Vagina (tissue), 2 donors: Measurements from ENCODE around the gene RRAD. TPM values are rescaled to one million over a fixed set of nuclear protein-coding genes. Genes with fewer than 3 reads are reported as not detected.

Experiments
- DNase-seq, 2 donors: peaks; one replicate each; pipeline ENCODE4 v3.0.0-alpha.2; 2017; ENCODE audit errors: extremely low spot score in 2 of 2
- H3K27ac ChIP-seq: fragments of 200-600 bp; sonication (generic); one replicate; pipeline ENCODE4 v1.5.1; 2019
- H3K27me3 ChIP-seq: fragments of 200-600 bp; sonication (generic); one replicate; pipeline ENCODE4 v1.5.1; 2019
- H3K36me3 ChIP-seq, 2 donors: fragments of 200-600 bp; sonication (generic); one replicate each; pipeline ENCODE4 v1.5.1; 2017 to 2019
- H3K4me1 ChIP-seq: fragments of 200-600 bp; sonication (generic); one replicate; pipeline ENCODE4 v1.5.1; 2019
- H3K4me3 ChIP-seq, 2 donors: fragments of 200-600 bp; sonication (generic); 1 replicate in 1 of 2; 2 replicates in 1 of 2; pipeline ENCODE4 v1.5.1; 2016 to 2019
- H3K9me3 ChIP-seq: fragments of 200-600 bp; sonication (generic); one replicate; pipeline ENCODE4 v1.5.1; 2019
- POLR2A ChIP-seq, 2 donors: fragments of 450-650 bp; IDR thresholded peaks; one replicate each; pipeline ENCODE4 v1.6.1; 2017; ENCODE audit warnings: antibody characterized with exemption in 2 of 2, mild to moderate bottlenecking in 2 of 2, moderate library complexity in 2 of 2
- POLR2AphosphoS5 ChIP-seq, 2 donors: sonication (generic); formaldehyde crosslinking; IDR thresholded peaks; one replicate each; pipeline ENCODE4 v1.9.0; 2017; ENCODE audit warnings: antibody characterized with exemption in 2 of 2, mild to moderate bottlenecking in 2 of 2, low read depth in 1 of 2; ENCODE audit not compliant: insufficient read depth in 1 of 2
- intact Hi-C: fragments of 100-400 bp; cut with DNase I; formaldehyde crosslinking; loops from one replicate; pipeline ENCODE4 v1.15.1; 2023
- total RNA-seq: library from RNA; depleted of rRNA; stranded (reverse); fragments of >200 nt; gene quantifications from one replicate; pipeline ENCODE4 v1.2.3, GENCODE V29; 2016
- TF ChIP-seq, protein P1 (sequence below), 3 experiments: fragments of 450-650 bp in 2 of 3; fragments of 200-600 bp in 1 of 3; sonication (generic) in 1 of 3; IDR thresholded peaks; one replicate each; pipeline ENCODE4 v1.5.1; 2017 to 2019; ENCODE audit warnings: antibody characterized with exemption in 3 of 3, mild to moderate bottlenecking in 2 of 3, moderate library complexity in 2 of 3

Gene RRAD
- total RNA-seq, 1 donor from 2014 or later = 49.1 TPM

DNA sequence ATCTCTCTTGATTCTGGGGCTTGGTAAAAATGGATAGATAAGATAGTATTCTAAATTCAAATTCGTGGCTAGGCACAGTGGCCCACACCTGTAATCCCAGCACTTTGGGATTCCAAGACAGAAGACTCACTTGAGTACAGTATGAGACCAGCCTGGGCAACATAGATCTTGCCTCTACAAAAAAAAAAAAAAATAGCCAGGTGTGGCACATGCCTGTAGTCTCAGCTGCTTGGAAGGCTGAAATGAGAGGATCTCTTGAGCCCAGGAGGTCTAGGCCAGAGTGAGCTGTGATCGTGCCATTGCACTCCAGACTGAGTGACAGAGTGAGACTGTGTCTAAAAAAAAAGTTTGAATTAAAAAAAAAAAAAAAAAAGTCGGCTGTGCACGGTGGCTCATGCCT, 35.7 kb downstream of the RRAD start:
- no peaks in the 10 kb centered on the region for H3K27me3 ChIP-seq
- intact Hi-C loops = loop anchor here (5.0 kb wide), 1 partner anchor 38 kb away; the partner anchor contains the start of gene RRAD
- peaks cover 0 to 12% of the 10 kb centered on the region in 2 donors for H3K36me3 ChIP-seq
- H3K4me3 ChIP-seq = no peak overlapping the region
- TF ChIP-seq POLR2A (IDR thresholded peaks at IDR 0.05) = no peak
- TF ChIP-seq, protein P1, sequence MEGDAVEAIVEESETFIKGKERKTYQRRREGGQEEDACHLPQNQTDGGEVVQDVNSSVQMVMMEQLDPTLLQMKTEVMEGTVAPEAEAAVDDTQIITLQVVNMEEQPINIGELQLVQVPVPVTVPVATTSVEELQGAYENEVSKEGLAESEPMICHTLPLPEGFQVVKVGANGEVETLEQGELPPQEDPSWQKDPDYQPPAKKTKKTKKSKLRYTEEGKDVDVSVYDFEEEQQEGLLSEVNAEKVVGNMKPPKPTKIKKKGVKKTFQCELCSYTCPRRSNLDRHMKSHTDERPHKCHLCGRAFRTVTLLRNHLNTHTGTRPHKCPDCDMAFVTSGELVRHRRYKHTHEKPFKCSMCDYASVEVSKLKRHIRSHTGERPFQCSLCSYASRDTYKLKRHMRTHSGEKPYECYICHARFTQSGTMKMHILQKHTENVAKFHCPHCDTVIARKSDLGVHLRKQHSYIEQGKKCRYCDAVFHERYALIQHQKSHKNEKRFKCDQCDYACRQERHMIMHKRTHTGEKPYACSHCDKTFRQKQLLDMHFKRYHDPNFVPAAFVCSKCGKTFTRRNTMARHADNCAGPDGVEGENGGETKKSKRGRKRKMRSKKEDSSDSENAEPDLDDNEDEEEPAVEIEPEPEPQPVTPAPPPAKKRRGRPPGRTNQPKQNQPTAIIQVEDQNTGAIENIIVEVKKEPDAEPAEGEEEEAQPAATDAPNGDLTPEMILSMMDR (IDR thresholded peaks at IDR 0.05) = no peak
- no peak for TF ChIP-seq POLR2AphosphoS5 (IDR thresholded peaks at IDR 0.05; ENCODE audit: insufficient read depth in 1 of 2, low read depth in 1 of 2)
- no peak overlapping the region for H3K27ac ChIP-seq
- no peaks in the 10 kb centered on the region for H3K4me1 ChIP-seq
- no peaks in the 10 kb centered on the region for H3K9me3 ChIP-seq
- DNase-seq = no peak

- Histone ChIP-seq H3K4me1 (no peaks in the 10 kb centered on the region), H3K27ac (no peak overlapping the region), H3K36me3 (peaks cover 0 to 13% of the 10 kb centered on the region in 2 donors), H3K9me3 (no peaks in the 10 kb centered on the region), H3K27me3 (no peaks in the 10 kb centered on the region), H3K4me3 (no peak overlapping the region)
- no peak for DNase-seq
- intact Hi-C loops = no loop called here
- TF ChIP-seq POLR2AphosphoS5 (IDR thresholded peaks at IDR 0.05; ENCODE audit: insufficient read depth in 1 of 2, low read depth in 1 of 2) (no peak), POLR2A (IDR thresholded peaks at IDR 0.05) (no peak)
- TF ChIP-seq, protein P1 (IDR thresholded peaks at IDR 0.05) = no peak
Observed at GRCh38 chr16:66888647-66889615, 36.4 kb downstream of the RRAD start.

GRCh38 chr16:66886914-66887313, 38.4 kb downstream of the RRAD start:
- no peaks in the 10 kb centered on the region for H3K4me1 ChIP-seq
- peaks cover 0 to 13% of the 10 kb centered on the region in 2 donors for H3K36me3 ChIP-seq
- TF ChIP-seq POLR2A (IDR thresholded peaks at IDR 0.05) (no peak), POLR2AphosphoS5 (IDR thresholded peaks at IDR 0.05; ENCODE audit: insufficient read depth in 1 of 2, low read depth in 1 of 2) (no peak)
- TF ChIP-seq, protein P1 (IDR thresholded peaks at IDR 0.05) = no peak
- DNase-seq = no peak
- H3K27me3 ChIP-seq = no peaks in the 10 kb centered on the region
- H3K27ac ChIP-seq = no peak overlapping the region
- H3K9me3 ChIP-seq = no peaks in the 10 kb centered on the region
- intact Hi-C loops = no loop called here
- H3K4me3 ChIP-seq = no peak overlapping the region

DNA sequence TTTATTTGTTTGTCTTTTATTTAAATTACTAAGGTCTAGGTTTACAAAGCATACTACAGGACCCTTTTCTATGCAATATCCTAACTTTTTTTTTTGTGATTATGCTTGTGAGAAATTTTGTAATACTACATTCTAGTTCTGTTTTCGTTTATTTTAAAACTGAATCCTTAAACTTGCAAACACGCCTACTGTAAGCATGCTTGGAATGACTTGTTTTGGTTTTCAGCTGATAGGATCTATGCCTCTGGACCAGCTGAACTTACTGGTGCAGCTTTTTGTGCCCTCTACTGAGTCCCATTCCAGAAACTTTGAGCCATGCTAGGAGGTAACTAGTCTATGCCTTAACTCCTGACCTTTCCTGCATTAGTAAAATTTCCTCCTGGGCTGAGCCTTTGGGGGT, 39.0 kb downstream of the RRAD start:
- Histone ChIP-seq H3K4me3 (no peak overlapping the region), H3K27me3 (no peaks in the 10 kb centered on the region), H3K27ac (no peak overlapping the region), H3K9me3 (no peaks in the 10 kb centered on the region), H3K4me1 (peaks cover 5% of the 10 kb centered on the region), H3K36me3 (peaks cover 0 to 13% of the 10 kb centered on the region in 2 donors)
- intact Hi-C loops = no loop called here
- TF ChIP-seq POLR2AphosphoS5 (IDR thresholded peaks at IDR 0.05; ENCODE audit: insufficient read depth in 1 of 2, low read depth in 1 of 2) (no peak), POLR2A (IDR thresholded peaks at IDR 0.05) (no peak)
- TF ChIP-seq, protein P1 (IDR thresholded peaks at IDR 0.05) = no peak
- no peak for DNase-seq

GRCh38 chr16:66885491-66885890, 39.8 kb downstream of the RRAD start:
- Histone ChIP-seq H3K27me3 (no peaks in the 10 kb centered on the region), H3K9me3 (no peaks in the 10 kb centered on the region), H3K4me3 (no peak overlapping the region), H3K4me1 (peaks cover 12% of the 10 kb centered on the region), H3K36me3 (peaks cover 0 to 13% of the 10 kb centered on the region in 2 donors), H3K27ac (no peak overlapping the region)
- TF ChIP-seq POLR2AphosphoS5 (IDR thresholded peaks at IDR 0.05; ENCODE audit: insufficient read depth in 1 of 2, low read depth in 1 of 2) = no peak
- no peak for TF ChIP-seq POLR2A (IDR thresholded peaks at IDR 0.05)
- TF ChIP-seq, protein P1 (IDR thresholded peaks at IDR 0.05) = no peak
- intact Hi-C loops = no loop called here
- DNase-seq = no peak
